Keratinocyte (primary cell): Measurements from ENCODE around the gene ITPR1. TPM values are rescaled to one million over a fixed set of nuclear protein-coding genes. Genes with fewer than 3 reads are reported as not detected.
A peak's percentile ranks its signal among the peaks of the same experiment; 100 is the strongest.

Experiments used
- DNase-seq: peaks from one replicate; pipeline ENCODE4 v3.0.0-alpha.2; 2011; ENCODE audit warnings: low read depth, missing footprints, low spot score
- FAIRE-seq: peaks from 2 replicates; lab custom pipeline; 2011; peaks lifted over from hg19 to GRCh38; lab: Jason Lieb, UNC
- H2AFZ ChIP-seq: 2 replicates; pipeline ENCODE4 v1.6.0; 2012; ENCODE audit warnings: low read length, control low read depth, inconsistent platforms; ENCODE audit not compliant: control insufficient read depth
- H3K27ac ChIP-seq: 2 replicates; pipeline ENCODE4 v1.5.1; 2011; ENCODE audit warnings: low read length; ENCODE audit not compliant: control insufficient read depth, insufficient read depth
- H3K27me3 ChIP-seq: 3 replicates; pipeline ENCODE4 v1.6.0; 2011; ENCODE audit warnings: low read length; ENCODE audit not compliant: control insufficient read depth, insufficient read depth; ENCODE audit errors: extremely low read depth
- H3K36me3 ChIP-seq, 2 experiments: 2 replicates in 1 of 2; 3 replicates in 1 of 2; pipeline ENCODE4 v1.5.1; 2011; ENCODE audit warnings: low read length in 2 of 2, mild to moderate bottlenecking in 1 of 2; ENCODE audit not compliant: control insufficient read depth in 2 of 2, insufficient read depth in 2 of 2; ENCODE audit errors: extremely low read depth in 1 of 2
- H3K4me1 ChIP-seq: 3 replicates; pipeline ENCODE4 v1.5.1; 2011; ENCODE audit warnings: low read length; ENCODE audit not compliant: control insufficient read depth, insufficient read depth; ENCODE audit errors: extremely low read depth
- H3K4me2 ChIP-seq: 3 replicates; pipeline ENCODE4 v1.6.0; 2011; ENCODE audit warnings: low read depth, low read length; ENCODE audit not compliant: control insufficient read depth, insufficient read depth; ENCODE audit errors: extremely low read depth
- H3K4me3 ChIP-seq, 3 experiments: fragments of 200-600 bp in 1 of 3; sonication (generic) in 1 of 3; 2 replicates in 2 of 3; 3 replicates in 1 of 3; pipeline ENCODE4 v1.5.1; 2011 to 2016; ENCODE audit warnings: low read length in 3 of 3, mild to moderate bottlenecking in 3 of 3, control low read depth in 2 of 3, inconsistent platforms in 1 of 3, low read depth in 1 of 3, mixed read lengths in 1 of 3, mixed run types in 1 of 3, moderate library complexity in 1 of 3; ENCODE audit not compliant: control insufficient read depth in 2 of 3, insufficient read depth in 2 of 3; ENCODE audit errors: extremely low read depth in 1 of 3
- H3K79me2 ChIP-seq: 2 replicates; pipeline ENCODE4 v1.6.0; 2012; ENCODE audit warnings: low read length; ENCODE audit not compliant: control insufficient read depth, insufficient read depth
- H3K9ac ChIP-seq: 3 replicates; pipeline ENCODE4 v1.6.0; 2011; ENCODE audit warnings: low read length; ENCODE audit not compliant: control insufficient read depth, insufficient read depth; ENCODE audit errors: extremely low read depth
- H3K9me1 ChIP-seq: 3 replicates; pipeline ENCODE4 v1.6.0; 2011; ENCODE audit warnings: low read length; ENCODE audit not compliant: control insufficient read depth, insufficient read depth; ENCODE audit errors: extremely low read depth
- H3K9me3 ChIP-seq: 2 replicates; pipeline ENCODE4 v1.5.1; 2012; ENCODE audit warnings: low read depth, low read length; ENCODE audit not compliant: control insufficient read depth
- H4K20me1 ChIP-seq: 3 replicates; pipeline ENCODE4 v1.6.0; 2011; ENCODE audit warnings: low read length; ENCODE audit not compliant: control insufficient read depth, insufficient read depth; ENCODE audit errors: extremely low read depth
- EZH2 ChIP-seq: IDR thresholded peaks from one replicate; pipeline ENCODE4 v1.6.1; 2012; ENCODE audit warnings: inconsistent platforms, mild to moderate bottlenecking, low read length, moderate library complexity
- dilution Hi-C: fragments of 300-500 bp; cut with MboI; formaldehyde crosslinking; loops from one replicate; pipeline ENCODE4 v1.7.0; 2020; ENCODE audit warnings: low sequenced_read_pairs; ENCODE audit not compliant: extremely low pct_ligation_motif_present
- polyA plus RNA-seq, 5 experiments: library from polyadenylated mRNA; depleted of rRNA in 3 of 5; stranded (reverse) in 3 of 5; stranded (forward) in 1 of 5; unstranded in 1 of 5; fragments of >200 nt; gene quantifications; 1 replicate in 1 of 5; 2 replicates in 3 of 5; 3 replicates in 1 of 5; pipeline versions ENCODE4 v1.2.1 to v1.2.3, GENCODE V29; 2011 to 2012; ENCODE audit warnings: missing spikeins in 2 of 5, low read depth in 1 of 5, low replicate concordance in 1 of 5
- TF ChIP-seq, protein P1 (sequence below), 3 experiments: IDR thresholded peaks in 1 of 3; conservative IDR thresholded peaks in 1 of 3; optimal IDR thresholded peaks in 1 of 3; 2 replicates in 2 of 3; 3 replicates in 1 of 3; pipeline versions ENCODE3 to v1.5.1; 2011; ENCODE audit warnings: low read length in 3 of 3, mild to moderate bottlenecking in 3 of 3, moderate library complexity in 2 of 3, control low read depth in 1 of 3, inconsistent platforms in 1 of 3; ENCODE audit not compliant: insufficient read depth in 2 of 3; ENCODE audit errors: extremely low read depth in 1 of 3

ITPR1 gene
- polyA plus RNA-seq, 1 donor (not counting 4 experiments of a cell fraction or from before 2014, with no cell fraction given), result 3.5 TPM

DNA sequence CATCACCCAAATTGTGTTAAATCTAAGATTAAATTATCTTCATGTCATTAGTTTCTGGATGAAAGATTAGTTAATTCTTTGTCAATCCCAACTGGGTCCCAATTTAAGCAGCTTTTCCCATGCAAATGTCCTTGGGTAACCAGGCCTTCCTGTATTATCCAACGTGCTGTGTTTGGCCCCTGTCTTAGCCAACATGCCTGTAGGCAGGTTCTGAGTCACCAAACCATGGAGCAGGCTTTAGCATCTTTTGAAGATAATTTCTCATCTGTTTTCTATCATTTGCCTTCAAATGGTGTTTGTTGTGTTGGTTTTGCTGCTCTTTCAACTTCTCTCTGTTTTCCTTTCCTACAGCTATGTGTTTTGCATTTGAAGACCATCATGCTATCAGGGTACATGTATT lies 216.2 kb downstream of the ITPR1 start:
- Histone ChIP-seq H3K4me3 (no peak overlapping the region), H3K9me1 (no peaks in the 10 kb centered on the region), H3K27me3 (no peaks in the 10 kb centered on the region), H3K27ac (no peak overlapping the region), H3K4me1 (peaks cover 14% of the 10 kb centered on the region), H3K79me2 (no peaks in the 10 kb centered on the region), H3K36me3 (no peaks in the 10 kb centered on the region), H3K9ac (no peak overlapping the region), H3K4me2 (no peak overlapping the region), H3K9me3 (no peaks in the 10 kb centered on the region), H4K20me1 (no peaks in the 10 kb centered on the region), H2AFZ (no peak overlapping the region)
- dilution Hi-C loops, result no loop called here
- TF ChIP-seq, protein P1, sequence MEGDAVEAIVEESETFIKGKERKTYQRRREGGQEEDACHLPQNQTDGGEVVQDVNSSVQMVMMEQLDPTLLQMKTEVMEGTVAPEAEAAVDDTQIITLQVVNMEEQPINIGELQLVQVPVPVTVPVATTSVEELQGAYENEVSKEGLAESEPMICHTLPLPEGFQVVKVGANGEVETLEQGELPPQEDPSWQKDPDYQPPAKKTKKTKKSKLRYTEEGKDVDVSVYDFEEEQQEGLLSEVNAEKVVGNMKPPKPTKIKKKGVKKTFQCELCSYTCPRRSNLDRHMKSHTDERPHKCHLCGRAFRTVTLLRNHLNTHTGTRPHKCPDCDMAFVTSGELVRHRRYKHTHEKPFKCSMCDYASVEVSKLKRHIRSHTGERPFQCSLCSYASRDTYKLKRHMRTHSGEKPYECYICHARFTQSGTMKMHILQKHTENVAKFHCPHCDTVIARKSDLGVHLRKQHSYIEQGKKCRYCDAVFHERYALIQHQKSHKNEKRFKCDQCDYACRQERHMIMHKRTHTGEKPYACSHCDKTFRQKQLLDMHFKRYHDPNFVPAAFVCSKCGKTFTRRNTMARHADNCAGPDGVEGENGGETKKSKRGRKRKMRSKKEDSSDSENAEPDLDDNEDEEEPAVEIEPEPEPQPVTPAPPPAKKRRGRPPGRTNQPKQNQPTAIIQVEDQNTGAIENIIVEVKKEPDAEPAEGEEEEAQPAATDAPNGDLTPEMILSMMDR (optimal IDR thresholded peaks at IDR 0.05 in 1 of 3, IDR thresholded peaks at IDR 0.05 in 1 of 3, conservative IDR thresholded peaks at IDR 0.05 in 1 of 3; ENCODE audit: extremely low read depth in 1 of 3, insufficient read depth in 2 of 3, low read length in 3 of 3), result no peak
- no peak for TF ChIP-seq EZH2
- DNase-seq (no peak), FAIRE-seq (peak; percentile 83)

DNA sequence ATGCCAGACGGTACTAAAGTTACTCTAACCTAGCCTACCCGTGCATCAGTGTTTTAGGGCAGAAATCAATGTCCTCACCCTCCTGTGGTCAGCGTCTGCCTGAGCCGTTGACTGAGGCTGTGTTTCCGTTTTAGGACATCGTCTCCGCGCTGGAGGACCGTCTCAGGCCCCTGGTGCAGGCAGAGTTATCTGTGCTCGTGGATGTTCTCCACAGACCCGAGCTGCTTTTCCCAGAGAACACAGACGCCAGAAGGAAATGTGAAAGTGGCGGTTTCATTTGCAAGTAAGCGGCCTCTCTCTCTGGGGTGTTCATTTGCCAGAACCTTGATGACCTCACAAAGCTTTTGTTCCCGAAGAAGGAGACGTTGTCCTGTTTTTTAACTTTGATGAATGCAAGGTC lies 217.0 kb downstream of the ITPR1 start:
- no peak overlapping the region for H3K9ac ChIP-seq

More for the DNA sequence above, 217.0 kb downstream of the ITPR1 start:
- Histone ChIP-seq H2AFZ (no peak overlapping the region), H3K79me2 (no peaks in the 10 kb centered on the region), H3K4me2 (no peak overlapping the region), H3K27me3 (no peaks in the 10 kb centered on the region), H3K9me3 (no peaks in the 10 kb centered on the region), H3K4me1 (peaks cover 14% of the 10 kb centered on the region), H3K9me1 (no peaks in the 10 kb centered on the region), H3K36me3 (no peaks in the 10 kb centered on the region), H4K20me1 (no peaks in the 10 kb centered on the region), H3K27ac (no peak overlapping the region), H3K4me3 (no peak overlapping the region)
- DNase-seq (no peak), FAIRE-seq (no peak)
- dilution Hi-C loops, result loop anchor here (10.0 kb wide), 1 partner anchor 275 kb away; no protein-coding TSS in a partner anchor
- TF ChIP-seq, protein P1 (optimal IDR thresholded peaks at IDR 0.05 in 1 of 3, IDR thresholded peaks at IDR 0.05 in 1 of 3, conservative IDR thresholded peaks at IDR 0.05 in 1 of 3; ENCODE audit: extremely low read depth in 1 of 3, insufficient read depth in 2 of 3, low read length in 3 of 3), result no peak
- no peak for TF ChIP-seq EZH2
